GM19035 (cell line): ENCODE measurements around the gene VEPH1.

Experiments used
- ATAC-seq: cut with Tn5 transposase; IDR thresholded peaks from one replicate; pipeline ENCODE4 v1.9.1; 2021; ENCODE audit not compliant: unreplicated experiment

The VEPH1 gene

GRCh38 chr3:157232141-157232540, 271.1 kb downstream of the VEPH1 start:
- ATAC-seq = no peak

DNA sequence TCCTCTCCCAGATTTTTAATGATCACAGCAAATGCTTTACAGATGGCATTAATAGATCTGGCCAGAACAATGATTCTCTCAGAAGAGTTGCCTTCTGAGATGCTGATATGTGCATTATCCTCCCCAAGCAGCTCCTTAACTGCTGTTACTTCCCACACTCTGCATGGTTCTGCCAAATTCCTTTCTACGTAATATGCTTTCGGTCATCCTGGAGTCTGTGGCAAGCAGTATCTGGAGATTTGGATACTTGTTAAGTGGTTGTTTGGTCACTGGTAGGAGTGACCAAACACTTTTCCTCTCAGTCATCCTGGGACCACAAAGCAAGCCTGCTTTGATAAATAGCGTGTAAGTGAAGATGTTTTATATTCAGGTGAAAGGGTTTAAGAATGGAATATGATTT, 272.1 kb downstream of the VEPH1 start:
- ATAC-seq = no peak

GRCh38 chr3:157226173-157226847, 276.9 kb downstream of the VEPH1 start:
- peak; percentile 72 for ATAC-seq

- ATAC-seq = no peak
Measured at GRCh38 chr3:157225001-157225400, 278.2 kb downstream of the VEPH1 start.

GRCh38 chr3:157220883-157221282, 282.3 kb downstream of the VEPH1 start:
- ATAC-seq = no peak

DNA sequence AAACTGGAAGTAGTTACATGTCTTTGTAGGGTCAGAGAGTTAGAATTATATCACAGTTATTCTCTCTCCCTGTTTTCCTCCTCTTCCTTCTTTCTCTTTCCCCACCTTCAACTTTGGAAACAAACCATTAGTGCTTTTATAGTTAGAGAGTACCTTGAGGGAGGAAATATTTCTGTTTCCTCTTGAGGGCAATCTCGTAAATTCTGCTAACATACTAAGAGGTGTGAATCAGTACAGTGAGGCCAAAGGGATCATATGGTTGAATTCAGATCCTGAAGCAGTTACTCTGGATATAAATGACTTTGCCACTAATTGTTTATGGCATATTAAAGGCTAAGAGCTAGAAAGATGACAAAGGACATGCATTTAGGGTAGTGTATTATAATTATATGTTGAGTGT, 283.0 kb downstream of the VEPH1 start:
- no peak for ATAC-seq

GRCh38 chr3:157219215-157219614, 284.0 kb downstream of the VEPH1 start:
- no peak for ATAC-seq
